GM12801 (cell line): ENCODE data around the gene STK32B.

Experiments
- TF ChIP-seq, protein P1 (sequence below): IDR thresholded peaks from one replicate; pipeline ENCODE4 v1.5.1; 2011; ENCODE audit warnings: control low read depth; ENCODE audit not compliant: insufficient read length; ENCODE audit errors: extremely low read depth

The STK32B gene

DNA sequence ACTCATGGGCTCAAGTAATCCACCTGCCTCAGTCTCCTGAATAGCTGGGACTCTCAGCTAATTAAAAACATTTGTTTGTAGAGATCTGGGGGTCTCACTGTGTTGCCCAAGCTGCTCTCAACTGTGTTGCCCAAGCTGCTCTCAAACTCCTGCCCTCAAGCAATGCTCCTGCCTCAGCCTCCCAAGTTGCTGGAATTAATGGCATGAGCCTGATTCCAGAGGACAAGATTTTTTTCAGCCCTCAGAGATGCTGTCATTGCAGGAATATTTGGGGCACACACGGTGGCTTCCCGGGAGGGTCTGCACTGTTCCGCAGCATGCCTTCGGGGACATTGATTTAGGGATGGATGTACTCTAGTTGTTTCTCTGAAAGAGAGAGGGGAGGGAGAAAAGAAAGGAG, 49.7 kb downstream of the STK32B start:
- TF ChIP-seq, protein P1, sequence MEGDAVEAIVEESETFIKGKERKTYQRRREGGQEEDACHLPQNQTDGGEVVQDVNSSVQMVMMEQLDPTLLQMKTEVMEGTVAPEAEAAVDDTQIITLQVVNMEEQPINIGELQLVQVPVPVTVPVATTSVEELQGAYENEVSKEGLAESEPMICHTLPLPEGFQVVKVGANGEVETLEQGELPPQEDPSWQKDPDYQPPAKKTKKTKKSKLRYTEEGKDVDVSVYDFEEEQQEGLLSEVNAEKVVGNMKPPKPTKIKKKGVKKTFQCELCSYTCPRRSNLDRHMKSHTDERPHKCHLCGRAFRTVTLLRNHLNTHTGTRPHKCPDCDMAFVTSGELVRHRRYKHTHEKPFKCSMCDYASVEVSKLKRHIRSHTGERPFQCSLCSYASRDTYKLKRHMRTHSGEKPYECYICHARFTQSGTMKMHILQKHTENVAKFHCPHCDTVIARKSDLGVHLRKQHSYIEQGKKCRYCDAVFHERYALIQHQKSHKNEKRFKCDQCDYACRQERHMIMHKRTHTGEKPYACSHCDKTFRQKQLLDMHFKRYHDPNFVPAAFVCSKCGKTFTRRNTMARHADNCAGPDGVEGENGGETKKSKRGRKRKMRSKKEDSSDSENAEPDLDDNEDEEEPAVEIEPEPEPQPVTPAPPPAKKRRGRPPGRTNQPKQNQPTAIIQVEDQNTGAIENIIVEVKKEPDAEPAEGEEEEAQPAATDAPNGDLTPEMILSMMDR = no peak

DNA sequence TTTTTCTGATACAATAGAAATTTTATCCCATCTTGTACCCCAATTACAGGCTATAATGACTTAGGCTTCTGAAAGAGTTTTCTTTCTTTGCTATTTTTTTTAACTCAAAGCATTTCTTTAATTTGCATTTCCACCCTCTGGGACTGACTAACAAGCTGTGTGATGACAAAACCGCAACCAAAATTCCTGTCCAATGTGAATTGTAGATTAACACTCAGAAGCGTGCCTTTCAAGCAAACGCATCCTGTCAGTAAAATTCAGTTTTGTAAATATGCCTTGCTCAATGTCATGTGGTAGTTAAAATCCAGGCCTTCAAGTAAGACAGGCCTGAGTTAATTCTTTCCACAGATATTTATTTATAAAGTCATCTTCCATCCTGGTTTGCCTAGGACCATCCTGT, 50.3 kb downstream of the STK32B start:
- TF ChIP-seq, protein P1 = no peak

DNA sequence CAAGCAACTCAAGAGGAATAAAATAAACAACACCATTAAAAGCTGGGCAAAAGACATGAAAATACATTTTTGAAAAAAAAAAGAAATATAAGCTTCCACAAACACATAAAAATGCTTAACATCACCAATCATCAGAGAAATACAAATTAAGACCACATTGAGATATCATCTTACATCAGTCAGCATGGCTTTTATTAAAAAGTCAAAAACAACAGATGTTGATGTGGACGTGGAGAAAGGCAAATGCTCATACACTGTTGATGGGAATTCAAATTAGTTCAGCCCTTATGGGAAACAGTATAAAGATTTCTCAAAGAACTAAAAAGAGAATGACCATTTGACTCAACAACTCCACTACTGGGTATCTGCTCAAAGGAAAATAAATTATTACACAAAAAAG, 59.6 kb downstream of the STK32B start:
- TF ChIP-seq, protein P1 = no peak

DNA sequence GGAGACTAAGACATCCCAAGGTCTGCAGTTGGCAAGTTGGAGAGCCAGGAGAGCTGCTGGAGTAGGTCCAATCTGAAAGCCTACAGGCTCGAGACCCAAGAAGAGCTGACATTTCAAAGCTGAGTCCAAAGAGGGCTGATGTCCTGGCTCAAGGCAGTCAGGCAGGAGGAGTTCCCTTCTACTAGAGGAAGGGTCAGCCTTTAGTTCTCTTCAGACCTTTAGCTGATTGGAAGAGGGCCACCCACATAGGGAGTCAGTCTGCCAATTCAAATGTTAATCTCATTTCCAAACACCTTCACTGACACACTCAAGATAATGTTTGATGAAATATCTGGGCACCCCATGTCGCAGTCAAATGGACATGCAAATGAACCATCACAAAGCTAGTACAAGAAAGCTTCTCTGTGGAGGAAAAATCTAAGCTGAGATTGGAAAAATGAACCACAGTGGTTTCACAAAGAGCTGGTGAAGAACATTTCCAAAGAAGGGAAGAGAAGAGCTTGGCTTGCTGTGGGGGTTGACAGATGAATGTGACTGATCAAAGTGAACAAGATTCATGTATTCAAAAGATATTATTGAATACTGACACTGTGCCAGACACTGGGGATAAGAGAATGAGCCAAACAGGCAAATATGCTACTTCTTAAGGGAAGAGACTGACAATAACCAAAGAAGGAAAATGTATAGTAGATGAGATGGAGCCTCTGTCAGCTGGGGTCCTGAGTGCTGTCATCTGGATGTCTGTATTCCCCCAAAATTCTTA, 61.2 kb downstream of the STK32B start:
- TF ChIP-seq, protein P1 = no peak

DNA sequence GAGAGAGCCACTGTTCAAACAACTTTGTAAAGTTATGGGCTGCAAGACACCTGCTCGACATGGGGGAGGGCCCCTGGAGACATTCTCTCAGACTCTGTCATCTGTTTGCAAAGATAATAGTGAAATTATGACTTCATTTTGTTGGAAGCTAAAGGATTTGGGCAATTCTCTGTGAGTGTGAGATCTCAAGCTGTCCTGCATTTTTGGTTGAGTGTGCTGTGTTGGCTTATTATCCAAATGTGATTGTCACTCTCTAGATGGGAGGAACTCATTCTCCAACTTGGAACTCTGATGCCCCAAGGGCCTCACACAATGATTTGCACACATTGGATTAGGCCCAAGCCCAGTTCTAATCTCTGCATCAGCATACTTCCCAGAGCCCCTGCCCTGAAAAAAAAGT, 63.7 kb downstream of the STK32B start:
- TF ChIP-seq, protein P1 = no peak

DNA sequence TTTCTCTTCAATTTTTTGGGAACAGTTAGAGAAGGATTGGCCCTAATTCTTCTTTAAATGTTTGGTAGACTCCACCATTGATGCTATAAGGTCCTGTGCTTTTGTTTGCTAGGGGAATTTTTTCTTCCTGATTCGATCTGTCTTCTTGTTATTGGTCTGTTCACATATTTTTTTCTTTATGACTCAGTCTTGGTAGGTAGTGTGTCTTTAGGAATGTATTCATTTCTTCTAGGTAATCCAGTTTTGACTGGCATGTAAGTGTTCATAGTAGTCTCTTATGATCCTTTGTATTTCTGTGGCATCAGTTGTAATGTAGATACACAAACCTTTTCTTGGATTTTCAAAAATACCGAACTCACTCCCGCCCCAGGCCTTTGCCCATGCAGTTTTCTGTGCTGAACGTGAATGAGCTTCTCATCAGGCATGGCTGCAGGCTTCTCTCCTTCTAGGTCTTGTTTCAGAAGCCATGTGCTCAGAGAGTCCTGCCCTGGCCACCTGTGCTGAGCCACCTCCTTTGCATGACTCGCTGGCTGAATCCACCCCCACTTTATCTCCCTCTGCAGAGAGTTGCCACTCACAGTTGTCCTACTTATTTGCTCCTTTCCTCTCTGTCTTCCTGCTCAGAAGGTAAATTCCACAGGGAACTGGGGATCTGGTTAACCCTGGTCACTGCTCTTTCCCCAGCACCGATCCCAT, 67.0 kb downstream of the STK32B start:
- TF ChIP-seq, protein P1 = no peak

DNA sequence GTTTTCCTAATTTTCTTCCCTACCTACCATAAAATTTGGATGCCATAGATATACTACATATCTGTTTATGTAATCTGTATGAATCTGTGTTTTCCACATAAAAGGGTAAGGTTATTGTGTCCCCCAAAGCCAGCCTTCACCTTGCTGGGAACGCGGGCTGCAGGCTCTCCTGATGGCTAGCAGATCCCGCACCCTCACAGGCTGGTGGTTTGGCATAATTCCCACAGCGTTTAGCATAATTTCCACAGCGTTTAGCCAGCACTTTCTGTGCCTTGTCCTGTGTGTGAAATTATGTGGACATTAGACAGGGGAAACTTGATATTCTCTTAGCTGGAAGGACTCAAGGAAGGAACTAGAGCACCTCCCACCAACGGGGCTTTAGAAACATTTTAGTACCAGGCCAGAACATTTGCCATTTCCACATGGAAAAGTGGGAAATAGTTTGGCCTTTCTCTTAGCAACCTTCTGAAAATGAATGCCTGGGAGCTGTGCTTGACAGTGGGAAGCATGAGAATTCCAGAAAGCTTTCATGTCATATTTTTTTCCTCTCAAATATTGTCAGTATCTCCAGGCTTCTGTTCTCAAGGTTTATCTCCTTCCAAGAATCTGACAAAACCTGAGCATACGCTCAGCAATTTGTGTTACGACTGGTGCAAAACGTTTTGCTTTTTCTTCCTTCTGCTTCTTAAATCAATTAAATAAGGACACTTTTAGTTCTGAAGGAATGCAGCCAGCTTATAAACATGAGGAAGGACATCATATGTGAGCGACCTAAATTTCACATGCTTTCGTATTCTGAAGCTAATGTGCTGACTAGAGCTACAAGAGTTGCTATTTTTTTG, 67.9 kb downstream of the STK32B start:
- TF ChIP-seq, protein P1 = no peak
